ENCODE results near the gene NCAM2.

NCAM2 gene

GRCh38 chr21:21210552-21210951 lies 212.3 kb downstream of the NCAM2 start:
- TF ChIP-seq CTCF (IDR thresholded peaks at IDR 0.05; ENCODE audit: control insufficient read depth, extremely low read depth, insufficient read depth): no peak
- no peak overlapping the region for H3K4me3 ChIP-seq (ENCODE audit: low read depth, low read length)
- DNase-seq (ENCODE audit: low read depth): no peak

- no peak overlapping the region for H3K4me3 ChIP-seq (ENCODE audit: low read depth, low read length)
- DNase-seq (ENCODE audit: low read depth): no peak
- TF ChIP-seq CTCF (IDR thresholded peaks at IDR 0.05; ENCODE audit: control insufficient read depth, extremely low read depth, insufficient read depth): no peak
Observed at GRCh38 chr21:21213297-21213696, 215.1 kb downstream of the NCAM2 start.

GRCh38 chr21:21216047-21216446 lies 217.8 kb downstream of the NCAM2 start:
- no peak for DNase-seq (ENCODE audit: low read depth)
- no peak overlapping the region for H3K4me3 ChIP-seq (ENCODE audit: low read depth, low read length)
- TF ChIP-seq CTCF (IDR thresholded peaks at IDR 0.05; ENCODE audit: control insufficient read depth, extremely low read depth, insufficient read depth): no peak

- no peak for TF ChIP-seq CTCF (IDR thresholded peaks at IDR 0.05; ENCODE audit: control insufficient read depth, extremely low read depth, insufficient read depth)
- DNase-seq (ENCODE audit: low read depth): no peak
- no peak overlapping the region for H3K4me3 ChIP-seq (ENCODE audit: low read depth, low read length)
Observed at GRCh38 chr21:21226472-21226871, 228.3 kb downstream of the NCAM2 start.

GRCh38 chr21:21230672-21231071 lies 232.5 kb downstream of the NCAM2 start:
- no peak for DNase-seq (ENCODE audit: low read depth)
- no peak for TF ChIP-seq CTCF (IDR thresholded peaks at IDR 0.05; ENCODE audit: control insufficient read depth, extremely low read depth, insufficient read depth)
- H3K4me3 ChIP-seq (ENCODE audit: low read depth, low read length): no peak overlapping the region

- TF ChIP-seq CTCF (IDR thresholded peaks at IDR 0.05; ENCODE audit: control insufficient read depth, extremely low read depth, insufficient read depth): no peak
- DNase-seq (ENCODE audit: low read depth): no peak
- no peak overlapping the region for H3K4me3 ChIP-seq (ENCODE audit: low read depth, low read length)
Observed at GRCh38 chr21:21231913-21232312, 233.7 kb downstream of the NCAM2 start.

GRCh38 chr21:21232320-21232719 lies 234.1 kb downstream of the NCAM2 start:
- DNase-seq (ENCODE audit: low read depth): peak; percentile 54
- TF ChIP-seq CTCF (IDR thresholded peaks at IDR 0.05; ENCODE audit: control insufficient read depth, extremely low read depth, insufficient read depth): peak; percentile 59
- no peak overlapping the region for H3K4me3 ChIP-seq (ENCODE audit: low read depth, low read length)

Data from LNCaP clone FGC (cell line).